A549 (cell line): ENCODE measurements around the gene LRRC30.

Experiments
- JUN ChIP-seq, 2 experiments: fragments of >200 bp; sonication (Bioruptor Twin); formaldehyde crosslinking; IDR thresholded peaks; 2 replicates in 1 of 2; 3 replicates in 1 of 2; pipeline ENCODE4 v1.6.1; 2016 to 2017
- KDM5A ChIP-seq: fragments of 200-600 bp; sonication (generic); IDR thresholded peaks from 2 replicates; pipeline ENCODE4 v1.6.1; 2016; ENCODE audit warnings: antibody characterized with exemption, mild to moderate bottlenecking
- MAZ ChIP-seq: fragments of 150-350 bp; IDR thresholded peaks from 2 replicates; pipeline ENCODE4 v1.6.1; 2014; ENCODE audit warnings: antibody characterized with exemption, low read depth, low read length, borderline replicate concordance
- NFE2L2 ChIP-seq: fragments of 150-350 bp; conservative IDR thresholded peaks from 2 replicates; pipeline ENCODE4 v1.6.1; 2014; ENCODE audit warnings: low read length
- POLR2A ChIP-seq: IDR thresholded peaks from 2 replicates; pipeline ENCODE4 v1.6.1; 2012; ENCODE audit warnings: mild to moderate bottlenecking, low read length
- TF ChIP-seq, protein P1 (sequence below): fragments of >200 bp; sonication (Bioruptor Twin); formaldehyde crosslinking; IDR thresholded peaks from 3 replicates; pipeline ENCODE4 v1.5.1; 2016
- TF ChIP-seq, protein P2 (sequence below): IDR thresholded peaks from 2 replicates; pipeline ENCODE4 v1.6.1; 2012

DNA sequence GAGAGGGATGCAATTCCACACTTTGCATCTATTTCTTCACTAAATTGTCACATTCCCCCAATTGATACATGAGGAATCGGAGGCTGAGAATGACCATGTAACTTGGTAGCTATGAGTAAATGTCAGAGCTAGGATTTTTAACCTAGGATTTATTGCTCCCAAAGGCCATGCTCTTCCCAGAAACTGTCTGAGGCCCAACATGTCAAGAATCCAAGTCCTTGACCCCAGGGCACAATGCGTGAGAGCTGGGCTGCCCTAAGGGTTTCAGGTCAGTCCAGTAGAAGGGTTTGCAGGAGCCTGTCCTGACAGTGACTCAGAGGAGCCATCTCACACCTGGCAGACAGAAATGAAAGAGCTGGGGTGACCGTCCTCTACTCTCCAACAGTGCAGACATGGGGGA is 30.3 kb downstream of the LRRC30 start:
- TF ChIP-seq POLR2A = no peak
- TF ChIP-seq, protein P1, sequence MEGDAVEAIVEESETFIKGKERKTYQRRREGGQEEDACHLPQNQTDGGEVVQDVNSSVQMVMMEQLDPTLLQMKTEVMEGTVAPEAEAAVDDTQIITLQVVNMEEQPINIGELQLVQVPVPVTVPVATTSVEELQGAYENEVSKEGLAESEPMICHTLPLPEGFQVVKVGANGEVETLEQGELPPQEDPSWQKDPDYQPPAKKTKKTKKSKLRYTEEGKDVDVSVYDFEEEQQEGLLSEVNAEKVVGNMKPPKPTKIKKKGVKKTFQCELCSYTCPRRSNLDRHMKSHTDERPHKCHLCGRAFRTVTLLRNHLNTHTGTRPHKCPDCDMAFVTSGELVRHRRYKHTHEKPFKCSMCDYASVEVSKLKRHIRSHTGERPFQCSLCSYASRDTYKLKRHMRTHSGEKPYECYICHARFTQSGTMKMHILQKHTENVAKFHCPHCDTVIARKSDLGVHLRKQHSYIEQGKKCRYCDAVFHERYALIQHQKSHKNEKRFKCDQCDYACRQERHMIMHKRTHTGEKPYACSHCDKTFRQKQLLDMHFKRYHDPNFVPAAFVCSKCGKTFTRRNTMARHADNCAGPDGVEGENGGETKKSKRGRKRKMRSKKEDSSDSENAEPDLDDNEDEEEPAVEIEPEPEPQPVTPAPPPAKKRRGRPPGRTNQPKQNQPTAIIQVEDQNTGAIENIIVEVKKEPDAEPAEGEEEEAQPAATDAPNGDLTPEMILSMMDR = no peak
- no peak for TF ChIP-seq MAZ
- TF ChIP-seq, protein P2, sequence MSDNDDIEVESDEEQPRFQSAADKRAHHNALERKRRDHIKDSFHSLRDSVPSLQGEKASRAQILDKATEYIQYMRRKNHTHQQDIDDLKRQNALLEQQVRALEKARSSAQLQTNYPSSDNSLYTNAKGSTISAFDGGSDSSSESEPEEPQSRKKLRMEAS = no peak
- no peak for TF ChIP-seq NFE2L2
- no peak for TF ChIP-seq KDM5A
- TF ChIP-seq JUN (IDR thresholded peaks at IDR 0.05) = no peak
